Stomach (tissue), 9 donors: Measurements from ENCODE around the gene RFTN1. TPM values are rescaled to one million over a fixed set of nuclear protein-coding genes. Genes with fewer than 3 reads are reported as not detected.

Experiments
- DNase-seq, 2 donors: peaks; one replicate each; pipeline versions ENCODE4 v3.0.0 to v3.0.0-alpha.2; 2013 to 2019
- H3K27ac ChIP-seq, 5 donors: fragments of 200-600 bp in 4 of 5; sonication (generic) in 4 of 5; one replicate each; pipeline ENCODE4 v1.5.1; 2013 to 2019; ENCODE audit warnings: mild to moderate bottlenecking in 1 of 5, moderate library complexity in 1 of 5
- H3K27me3 ChIP-seq, 3 donors: fragments of 200-600 bp; sonication (generic); one replicate each; pipeline ENCODE4 v1.5.1; 2017 to 2019; ENCODE audit warnings: mixed run types in 1 of 3
- H3K36me3 ChIP-seq, 4 donors: fragments of 200-600 bp; sonication (generic); 1 replicate in 3 of 4; 2 replicates in 1 of 4; pipeline ENCODE4 v1.5.1; 2016 to 2019
- H3K4me1 ChIP-seq, 4 donors: fragments of 200-600 bp; sonication (generic); one replicate each; pipeline ENCODE4 v1.5.1; 2016 to 2019
- H3K4me3 ChIP-seq, 4 donors: fragments of 200-600 bp; sonication (generic) in 3 of 4; one replicate each; pipeline ENCODE4 v1.5.1; 2016 to 2019; ENCODE audit warnings: mild to moderate bottlenecking in 1 of 4
- H3K9me3 ChIP-seq, 4 donors: fragments of 200-600 bp; sonication (generic); one replicate each; pipeline ENCODE4 v1.5.1; 2016 to 2019
- CTCF ChIP-seq, 7 experiments: fragments of 450-650 bp in 4 of 7; fragments of 200-600 bp in 3 of 7; sonication (generic) in 3 of 7; IDR thresholded peaks; one replicate each; pipeline ENCODE4 v1.5.1; 2016 to 2019; ENCODE audit warnings: antibody characterized with exemption in 7 of 7, control low read depth in 2 of 7, mild to moderate bottlenecking in 1 of 7
- EP300 ChIP-seq: sonication (generic); formaldehyde crosslinking; IDR thresholded peaks from one replicate; pipeline ENCODE4 v1.6.1; 2017; ENCODE audit warnings: antibody characterized with exemption
- POLR2A ChIP-seq, 4 donors: fragments of 450-650 bp; IDR thresholded peaks; one replicate each; pipeline ENCODE4 v1.6.1; 2016; ENCODE audit warnings: antibody characterized with exemption in 4 of 4, control low read depth in 2 of 4, mild to moderate bottlenecking in 1 of 4, moderate library complexity in 1 of 4
- POLR2AphosphoS5 ChIP-seq, 3 donors: sonication (generic); formaldehyde crosslinking; IDR thresholded peaks; one replicate each; pipeline ENCODE4 v1.6.1; 2016; ENCODE audit warnings: antibody characterized with exemption in 3 of 3
- WGBS, 5 donors: extraction: QIAGEN DNeasy Blood & Tissue Kit in 3 of 5; methylation state at CpG; one replicate each; pipeline versions ENCODE4 v1.1.5 to v1.1.7; 2013 to 2018; 5-methylcytosine and 5-hydroxymethylcytosine counted together
- intact Hi-C: fragments of 100-400 bp; cut with DNase I; formaldehyde crosslinking; loops from one replicate; pipeline ENCODE4 v1.15.1; 2023; ENCODE audit warnings: low total_unique reads
- polyA plus RNA-seq, 3 donors: library from polyadenylated mRNA; stranded (reverse); fragments of 200-250 nt; gene quantifications; one replicate each; pipeline ENCODE4 v1.2.3, GENCODE V29; 2013
- total RNA-seq, 5 donors: library from RNA; depleted of rRNA; stranded (reverse); fragments of >200 nt; gene quantifications; one replicate each; pipeline versions ENCODE4 v1.1.0 to v1.2.3, GENCODE V29; 2014 to 2016
- donor health status: healthy with polysubstance abuse.
- donor health status: Bipolar disorder and iron deficiency.
- donor health status: healthy.

The RFTN1 gene
- total and polyA plus RNA-seq, 8 donors = 4.6 to 103 (median 18.9) TPM

- Histone ChIP-seq H3K9me3 (peaks cover 0 to 4% (median 0%) of the 10 kb centered on the region in 4 donors), H3K27me3 (no peaks in the 10 kb centered on the region), H3K4me3 (no peak overlapping the region), H3K4me1 (peaks cover 0 to 11% (median 4%) of the 10 kb centered on the region in 4 donors), H3K36me3 (no peaks in the 10 kb centered on the region), H3K27ac (no peak overlapping the region)
- DNase-seq = no peak
- intact Hi-C loops = no loop called here
- TF ChIP-seq CTCF (IDR thresholded peaks at IDR 0.05) (no peak), POLR2AphosphoS5 (IDR thresholded peaks at IDR 0.05) (no peak), EP300 (no peak), POLR2A (IDR thresholded peaks at IDR 0.05) (no peak)
- 67 to 81% (median 76%) methylated on average over 4 of the region's 4 CpGs for WGBS, 5 donors
Measured at GRCh38 chr3:16460273-16460672, 53.2 kb downstream of the RFTN1 start.

GRCh38 chr3:16456784-16457415, 56.6 kb downstream of the RFTN1 start:
- 54 to 71% (median 59%) methylated on average over 3 of the region's 3 CpGs for WGBS, 5 donors
- no peaks in the 10 kb centered on the region for H3K36me3 ChIP-seq
- intact Hi-C loops = no loop called here
- TF ChIP-seq POLR2AphosphoS5 (IDR thresholded peaks at IDR 0.05) = no peak
- no peak for TF ChIP-seq POLR2A (IDR thresholded peaks at IDR 0.05)
- TF ChIP-seq EP300 = no peak
- no peak for TF ChIP-seq CTCF (IDR thresholded peaks at IDR 0.05)
- peak overlapping the region in 1 of 5 donors; percentile 7 for H3K27ac ChIP-seq
- H3K4me3 ChIP-seq = no peak overlapping the region
- H3K9me3 ChIP-seq = peaks cover 0 to 4% (median 0%) of the 10 kb centered on the region in 4 donors
- H3K27me3 ChIP-seq = no peaks in the 10 kb centered on the region
- H3K4me1 ChIP-seq = peaks cover 0 to 11% (median 5%) of the 10 kb centered on the region in 4 donors
- DNase-seq = peak in 1 of 2 donors; percentile 30

- peaks cover 0 to 4% (median 0%) of the 10 kb centered on the region in 4 donors for H3K9me3 ChIP-seq
- no peak overlapping the region for H3K27ac ChIP-seq
- no peak for DNase-seq
- H3K27me3 ChIP-seq = no peaks in the 10 kb centered on the region
- no peak for TF ChIP-seq EP300
- TF ChIP-seq POLR2A (IDR thresholded peaks at IDR 0.05) = no peak
- TF ChIP-seq CTCF (IDR thresholded peaks at IDR 0.05) = no peak
- no peak for TF ChIP-seq POLR2AphosphoS5 (IDR thresholded peaks at IDR 0.05)
- peaks cover 0 to 11% (median 5%) of the 10 kb centered on the region in 4 donors for H3K4me1 ChIP-seq
- intact Hi-C loops = no loop called here
- no peaks in the 10 kb centered on the region for H3K36me3 ChIP-seq
- 82 to 85% (median 83%) methylated on average over 8 of the region's 8 CpGs for WGBS, 5 donors
- H3K4me3 ChIP-seq = no peak overlapping the region
Measured at GRCh38 chr3:16455966-16456365, 57.5 kb downstream of the RFTN1 start.

- Histone ChIP-seq H3K9me3 (peaks cover 0 to 4% (median 0%) of the 10 kb centered on the region in 4 donors), H3K4me3 (no peak overlapping the region), H3K4me1 (peaks cover 0 to 11% (median 5%) of the 10 kb centered on the region in 4 donors), H3K27me3 (no peaks in the 10 kb centered on the region), H3K36me3 (no peaks in the 10 kb centered on the region), H3K27ac (no peak overlapping the region)
- no peak for DNase-seq
- TF ChIP-seq EP300 (no peak), CTCF (IDR thresholded peaks at IDR 0.05) (no peak), POLR2A (IDR thresholded peaks at IDR 0.05) (no peak), POLR2AphosphoS5 (IDR thresholded peaks at IDR 0.05) (no peak)
- intact Hi-C loops = no loop called here
- 59 to 72% (median 61%) methylated on average over 7 of the region's 7 CpGs for WGBS, 5 donors
Measured at GRCh38 chr3:16455001-16455400, 58.5 kb downstream of the RFTN1 start.
